ENCODE data around the gene SMC3. TPM values are rescaled to one million over a fixed set of nuclear protein-coding genes. Genes with fewer than 3 reads are reported as not detected.
A peak's percentile ranks its signal among the peaks of the same experiment; 100 is the strongest.

The SMC3 gene
- total RNA-seq, 1 experiment from 2014 or later: 43.2 TPM

GRCh38 chr10:110643653-110644597, 76.4 kb downstream of the SMC3 start, which contains the start of gene RBM20:
RBM20 (plus strand) TSS chr10:110644336; CDS start chr10:110644455, 119 bp downstream.
- DNase-seq (ENCODE audit: unreplicated experiment): no peak
- CTCF ChIA-PET: interaction anchor here (0.6 to 1.3 kb wide), 3 partner anchors 28 to 336 kb away, joined by 3 to 5 read pairs (median 4); no protein-coding TSS in a partner anchor

GRCh38 chr10:110644598-110645462, 77.3 kb downstream of the SMC3 start:
- BruUV-seq (replicated peaks): no TSS peak
- H3K27me3 Mint-ChIP-seq (ENCODE audit: insufficient read depth, unreplicated experiment): peaks cover 51% of the 10 kb centered on the region
- no peak for TF ChIP-seq CTCF (IDR thresholded peaks at IDR 0.05; ENCODE audit: unreplicated experiment)
- H3K4me3 Mint-ChIP-seq (ENCODE audit: unreplicated experiment): peak overlapping the region; percentile 58
- H3K4me1 Mint-ChIP-seq (ENCODE audit: insufficient read depth, unreplicated experiment): peaks cover 15% of the 10 kb centered on the region
- no peak for DNase-seq (ENCODE audit: unreplicated experiment)
- H3K27ac Mint-ChIP-seq (ENCODE audit: low read depth, unreplicated experiment): no peak overlapping the region
- ChIA-PET CTCF (interaction anchor here (0.6 to 1.3 kb wide), 3 partner anchors 27 to 337 kb away, joined by 3 to 5 read pairs (median 4); no protein-coding TSS in a partner anchor), POLR2A (interaction anchor here (0.7 kb wide), 1 partner anchor 34 kb away, joined by 3 read pairs; no protein-coding TSS in a partner anchor)
- no peaks in the 10 kb centered on the region for H3K36me3 Mint-ChIP-seq (ENCODE audit: insufficient read depth, unreplicated experiment)
- H3K9me3 Mint-ChIP-seq (ENCODE audit: unreplicated experiment): no peaks in the 10 kb centered on the region
- intact Hi-C loops (cut with micrococcal nuclease): no loop called here

More at GRCh38 chr10:110643653-110644597, 76.4 kb downstream of the SMC3 start, which contains the start of gene RBM20:
- Mint-ChIP-seq H3K9me3 (ENCODE audit: unreplicated experiment) (no peaks in the 10 kb centered on the region), H3K4me1 (ENCODE audit: insufficient read depth, unreplicated experiment) (peaks cover 15% of the 10 kb centered on the region), H3K27ac (ENCODE audit: low read depth, unreplicated experiment) (no peak within 1 kb of the TSS), H3K4me3 (ENCODE audit: unreplicated experiment) (peak within 1 kb of the TSS; percentile 58), H3K36me3 (ENCODE audit: insufficient read depth, unreplicated experiment) (no peaks in the 10 kb centered on the region), H3K27me3 (ENCODE audit: insufficient read depth, unreplicated experiment) (peaks cover 42% of the 10 kb centered on the region)
- TF ChIP-seq CTCF (IDR thresholded peaks at IDR 0.05; ENCODE audit: unreplicated experiment): no peak
- BruUV-seq (replicated peaks): no TSS peak
- intact Hi-C loops (cut with micrococcal nuclease): no loop called here
- POLR2A ChIA-PET: no interaction called here

- intact Hi-C loops (cut with micrococcal nuclease): no loop called here
- Mint-ChIP-seq H3K4me1 (ENCODE audit: insufficient read depth, unreplicated experiment) (peaks cover 5% of the 10 kb centered on the region), H3K27ac (ENCODE audit: low read depth, unreplicated experiment) (no peak overlapping the region), H3K9me3 (ENCODE audit: unreplicated experiment) (no peaks in the 10 kb centered on the region), H3K36me3 (ENCODE audit: insufficient read depth, unreplicated experiment) (no peaks in the 10 kb centered on the region), H3K4me3 (ENCODE audit: unreplicated experiment) (no peak overlapping the region), H3K27me3 (ENCODE audit: insufficient read depth, unreplicated experiment) (peaks cover 50% of the 10 kb centered on the region)
- TF ChIP-seq CTCF (IDR thresholded peaks at IDR 0.05; ENCODE audit: unreplicated experiment): no peak
- ChIA-PET CTCF (interaction anchor here (2.3 kb wide), 1 partner anchor 25 kb away, joined by 11 read pairs; no protein-coding TSS in a partner anchor), POLR2A (interaction anchor here (0.6 to 1.2 kb wide), 2 partner anchors 17 to 128 kb away, joined by 3 to 5 read pairs; no protein-coding TSS in a partner anchor)
- no TSS peak for BruUV-seq (replicated peaks)
- no peak for DNase-seq (ENCODE audit: unreplicated experiment)
Measured at GRCh38 chr10:110646417-110647135, 79.1 kb downstream of the SMC3 start.

Measured in MCF 10A (cell line).